Endothelial cell (in vitro differentiated cells): ENCODE measurements around the gene ZIC2. TPM values are rescaled to one million over a fixed set of nuclear protein-coding genes. Genes with fewer than 3 reads are reported as not detected.

Experiments used
- DNase-seq: peaks from one replicate; pipeline ENCODE4 v3.0.0; 2021; ENCODE audit warnings: low spot score
- H3K27ac Mint-ChIP-seq: one replicate; pipeline ENCODE4 v1.8.0; 2021; ENCODE audit warnings: mixed read lengths, inconsistent platforms; ENCODE audit not compliant: unreplicated experiment
- H3K27me3 Mint-ChIP-seq: one replicate; pipeline ENCODE4 v1.8.0; 2021; ENCODE audit warnings: mild to moderate bottlenecking, moderate library complexity, mixed read lengths, inconsistent platforms; ENCODE audit not compliant: unreplicated experiment
- H3K36me3 Mint-ChIP-seq: one replicate; pipeline ENCODE4 v1.8.0; 2021; ENCODE audit warnings: mild to moderate bottlenecking, low read depth, mixed read lengths, inconsistent platforms; ENCODE audit not compliant: unreplicated experiment
- H3K4me1 Mint-ChIP-seq: one replicate; pipeline ENCODE4 v1.8.0; 2021; ENCODE audit warnings: mild to moderate bottlenecking, mixed read lengths, inconsistent platforms; ENCODE audit not compliant: unreplicated experiment
- H3K4me3 Mint-ChIP-seq: one replicate; pipeline ENCODE4 v1.8.0; 2021; ENCODE audit warnings: mild to moderate bottlenecking, mixed read lengths, inconsistent platforms; ENCODE audit not compliant: unreplicated experiment
- H3K9me3 Mint-ChIP-seq: one replicate; pipeline ENCODE4 v1.8.0; 2021; ENCODE audit warnings: mixed read lengths, inconsistent platforms; ENCODE audit not compliant: unreplicated experiment
- total RNA-seq: library from RNA; stranded (reverse); fragmentation: NEBNext Ultra II Directional; extraction: Animal tissue kit (Norgen Biotek cat#: 25700); gene quantifications from one replicate; pipeline ENCODE4 v1.2.1, GENCODE V29; 2021; ENCODE audit not compliant: unreplicated experiment
- TF ChIP-seq, protein P1 (sequence below): fragments of 200-600 bp; sonication (generic); IDR thresholded peaks from one replicate; pipeline ENCODE4 v1.5.0; 2021; ENCODE audit warnings: antibody characterized with exemption; ENCODE audit not compliant: unreplicated experiment

The ZIC2 gene
- total RNA-seq, 1 donor from 2014 or later, result 3.8 TPM

DNA sequence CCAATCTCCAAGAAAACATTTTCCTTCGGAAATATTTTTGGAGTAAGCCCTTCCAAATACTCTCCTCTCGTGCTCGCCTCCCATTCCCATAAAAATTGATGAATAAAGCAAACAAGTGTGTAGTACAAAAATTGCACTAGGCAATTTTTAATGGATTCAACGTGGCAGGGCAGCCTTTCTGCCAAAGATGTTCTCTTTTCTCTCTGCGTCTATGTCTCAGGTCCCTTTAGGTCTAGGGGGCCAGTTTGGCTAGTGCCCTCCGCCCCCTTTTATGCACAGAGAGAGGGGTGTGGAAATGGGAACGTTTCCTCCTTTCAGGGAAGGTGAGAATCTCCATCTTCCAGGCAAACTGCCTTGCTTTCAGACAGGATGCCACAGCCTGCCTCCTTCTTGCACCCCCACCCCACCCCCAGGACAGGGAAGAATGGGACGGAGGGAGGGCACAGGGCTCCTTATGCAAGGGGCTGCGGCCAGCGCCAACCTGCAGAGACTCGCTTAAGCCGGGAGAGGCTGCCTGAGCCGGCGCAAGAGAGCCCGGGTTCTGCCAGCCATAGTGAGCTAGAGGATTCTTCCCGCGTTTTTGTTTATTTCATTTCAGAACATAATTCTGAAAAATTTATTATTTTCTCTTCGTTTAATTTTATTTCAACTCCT is 2.7 kb upstream of the ZIC2 start:
- peak overlapping the region; percentile 5 for H3K4me3 Mint-ChIP-seq
- TF ChIP-seq, protein P1, sequence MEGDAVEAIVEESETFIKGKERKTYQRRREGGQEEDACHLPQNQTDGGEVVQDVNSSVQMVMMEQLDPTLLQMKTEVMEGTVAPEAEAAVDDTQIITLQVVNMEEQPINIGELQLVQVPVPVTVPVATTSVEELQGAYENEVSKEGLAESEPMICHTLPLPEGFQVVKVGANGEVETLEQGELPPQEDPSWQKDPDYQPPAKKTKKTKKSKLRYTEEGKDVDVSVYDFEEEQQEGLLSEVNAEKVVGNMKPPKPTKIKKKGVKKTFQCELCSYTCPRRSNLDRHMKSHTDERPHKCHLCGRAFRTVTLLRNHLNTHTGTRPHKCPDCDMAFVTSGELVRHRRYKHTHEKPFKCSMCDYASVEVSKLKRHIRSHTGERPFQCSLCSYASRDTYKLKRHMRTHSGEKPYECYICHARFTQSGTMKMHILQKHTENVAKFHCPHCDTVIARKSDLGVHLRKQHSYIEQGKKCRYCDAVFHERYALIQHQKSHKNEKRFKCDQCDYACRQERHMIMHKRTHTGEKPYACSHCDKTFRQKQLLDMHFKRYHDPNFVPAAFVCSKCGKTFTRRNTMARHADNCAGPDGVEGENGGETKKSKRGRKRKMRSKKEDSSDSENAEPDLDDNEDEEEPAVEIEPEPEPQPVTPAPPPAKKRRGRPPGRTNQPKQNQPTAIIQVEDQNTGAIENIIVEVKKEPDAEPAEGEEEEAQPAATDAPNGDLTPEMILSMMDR, result no peak
- H3K36me3 Mint-ChIP-seq, result peaks cover 3% of the 10 kb centered on the region
- H3K27ac Mint-ChIP-seq, result no peak overlapping the region
- peak; percentile 35 for DNase-seq
- peaks cover 23% of the 10 kb centered on the region for H3K4me1 Mint-ChIP-seq
- H3K9me3 Mint-ChIP-seq, result no peaks in the 10 kb centered on the region
- peaks cover 20% of the 10 kb centered on the region for H3K27me3 Mint-ChIP-seq

DNA sequence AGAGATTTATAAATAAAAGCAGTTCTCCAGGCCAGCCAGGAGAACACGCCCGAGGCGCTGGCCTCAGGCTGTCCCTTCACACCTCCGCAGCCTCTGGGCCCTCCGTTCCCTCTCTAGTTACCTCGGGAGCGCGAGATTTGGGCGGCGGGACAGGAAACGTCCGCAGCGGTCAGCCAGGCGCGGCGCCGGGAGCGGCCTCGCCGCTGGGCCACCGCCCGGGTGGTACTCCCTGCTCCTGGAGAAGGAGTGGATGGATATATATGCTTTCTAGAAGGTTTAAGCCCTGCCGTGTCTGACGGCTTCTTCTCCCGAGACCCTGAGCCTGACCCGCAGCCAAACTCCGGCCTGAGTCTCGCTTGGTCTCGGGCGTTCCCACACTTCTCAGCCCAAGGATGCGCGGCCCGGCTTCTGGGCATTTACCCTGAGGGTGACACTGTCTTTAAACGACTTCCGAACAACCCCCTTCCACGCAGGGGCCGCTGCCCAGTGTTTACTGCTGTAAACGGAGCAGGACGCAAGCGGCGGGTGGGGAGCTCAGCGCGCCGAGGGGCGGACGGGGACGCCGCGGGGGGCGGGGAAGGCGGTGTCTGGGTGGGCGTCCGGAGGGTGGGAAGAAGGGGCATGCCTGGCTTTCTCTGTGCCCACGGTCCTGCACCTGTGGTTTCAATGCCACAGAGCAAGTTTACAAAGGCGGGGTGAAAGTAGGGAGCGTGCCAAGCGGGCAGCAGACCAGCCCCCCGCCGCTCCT is 2.0 kb upstream of the ZIC2 start:
- TF ChIP-seq, protein P1, result no peak
- Mint-ChIP-seq H3K36me3 (peaks cover 6% of the 10 kb centered on the region), H3K9me3 (no peaks in the 10 kb centered on the region), H3K27ac (no peak overlapping the region), H3K27me3 (peaks cover 27% of the 10 kb centered on the region), H3K4me3 (no peak overlapping the region), H3K4me1 (peaks cover 27% of the 10 kb centered on the region)
- DNase-seq, result peak; percentile 52

DNA sequence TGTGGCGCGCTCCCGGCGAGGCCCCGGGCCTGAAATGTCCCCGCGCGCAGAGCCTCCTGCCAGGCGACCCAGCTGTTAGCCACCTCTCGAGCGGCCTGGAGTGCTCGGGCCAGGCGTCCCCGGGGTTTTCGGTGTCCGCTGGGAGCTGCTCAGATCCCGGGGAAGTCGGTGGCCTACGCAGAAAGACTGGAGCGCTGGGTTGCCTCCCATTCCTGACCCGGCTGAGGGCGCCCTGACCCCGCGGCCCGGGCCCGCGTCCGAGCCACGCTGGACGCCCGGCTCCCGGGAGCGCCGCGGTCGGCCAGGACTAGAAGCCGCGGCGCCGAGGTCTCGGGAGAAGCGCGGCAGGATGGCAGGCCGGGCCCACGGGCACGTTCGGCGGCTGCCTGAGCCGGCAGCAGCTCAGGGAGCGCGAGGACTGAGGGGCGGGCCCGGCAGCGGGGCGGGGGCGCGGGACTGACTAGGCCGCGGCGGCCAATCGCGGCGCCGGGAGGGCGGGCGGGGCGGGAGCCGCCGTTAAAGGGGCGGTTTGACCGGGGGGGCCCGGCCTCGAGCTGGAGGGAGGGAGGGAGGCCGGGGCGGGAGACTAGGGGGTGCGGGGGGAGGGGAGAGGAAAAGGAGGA is 1.3 kb upstream of the ZIC2 start:
- peak; percentile 76 for DNase-seq
- TF ChIP-seq, protein P1, result no peak
- no peak overlapping the region for H3K27ac Mint-ChIP-seq
- H3K9me3 Mint-ChIP-seq, result no peaks in the 10 kb centered on the region
- H3K36me3 Mint-ChIP-seq, result peaks cover 6% of the 10 kb centered on the region
- H3K4me3 Mint-ChIP-seq, result no peak overlapping the region
- peaks cover 28% of the 10 kb centered on the region for H3K27me3 Mint-ChIP-seq
- H3K4me1 Mint-ChIP-seq, result peaks cover 27% of the 10 kb centered on the region

DNA sequence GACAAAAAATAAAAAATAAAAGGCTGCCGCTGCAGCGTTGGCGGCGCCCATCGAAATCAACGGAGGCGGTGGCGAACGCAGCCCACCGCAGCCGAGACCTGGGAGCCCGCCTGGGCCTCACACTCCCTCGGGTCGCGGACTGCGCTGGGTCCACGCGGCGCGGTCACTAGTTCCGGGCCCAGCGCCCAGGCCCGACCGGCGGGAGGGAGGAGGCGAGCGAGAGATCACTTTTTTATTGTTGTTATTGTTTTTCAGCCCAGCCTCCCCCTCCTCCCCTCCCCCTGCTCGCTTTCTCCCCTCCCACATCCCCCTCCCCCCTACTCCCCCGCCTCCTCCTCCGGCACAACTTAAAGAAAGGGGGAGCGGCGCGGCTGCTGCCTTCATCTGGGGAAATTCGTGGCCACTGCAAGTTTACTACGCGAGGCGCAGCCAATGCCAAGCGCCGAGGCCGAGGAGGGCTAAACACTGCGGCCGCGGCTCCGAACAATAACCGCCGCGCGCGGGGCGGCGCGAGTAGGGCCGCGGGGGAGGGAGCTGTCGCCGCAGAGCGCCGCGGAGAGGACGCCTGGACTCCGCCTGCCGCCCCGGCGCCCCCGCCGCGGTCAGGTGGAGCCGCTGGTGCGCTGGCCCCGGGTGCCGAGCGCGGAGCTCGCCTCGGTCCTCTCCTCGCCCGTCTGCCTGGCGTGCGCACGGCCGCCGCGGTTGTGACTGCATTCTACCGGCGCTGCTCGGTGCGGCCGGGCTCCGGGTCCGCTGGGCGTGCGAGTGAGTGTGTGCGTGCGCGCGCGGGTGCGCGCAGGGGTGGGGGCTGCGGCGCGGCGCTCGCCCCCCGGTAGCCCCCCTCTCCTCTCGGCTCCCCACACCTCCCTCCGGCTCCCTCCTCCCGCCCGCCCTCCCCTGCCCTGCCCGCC is 505 bp upstream of the ZIC2 start:
- TF ChIP-seq, protein P1, result no peak
- H3K4me1 Mint-ChIP-seq, result peaks cover 30% of the 10 kb centered on the region
- DNase-seq, result peak; percentile 57
- no peak overlapping the region for H3K4me3 Mint-ChIP-seq
- H3K9me3 Mint-ChIP-seq, result no peaks in the 10 kb centered on the region
- H3K36me3 Mint-ChIP-seq, result peaks cover 6% of the 10 kb centered on the region
- no peak overlapping the region for H3K27ac Mint-ChIP-seq
- peaks cover 30% of the 10 kb centered on the region for H3K27me3 Mint-ChIP-seq
